Stomach smooth muscle (tissue), 2 donors: Measurements from ENCODE around the gene MAP3K7.

ENCODE experiments used
- H3K27ac ChIP-seq: one replicate; pipeline ENCODE4 v1.7.0; 2013; ENCODE audit warnings: mild to moderate bottlenecking, low read length, inconsistent platforms
- H3K27me3 ChIP-seq, 2 donors: one replicate each; pipeline ENCODE4 v1.7.0; 2013; ENCODE audit warnings: low read length in 2 of 2; ENCODE audit not compliant: insufficient read depth in 2 of 2, control insufficient read depth in 1 of 2
- H3K36me3 ChIP-seq, 2 donors: one replicate each; pipeline ENCODE4 v1.7.0; 2013; ENCODE audit warnings: low read length in 2 of 2; ENCODE audit not compliant: control insufficient read depth in 2 of 2, insufficient read depth in 2 of 2
- H3K4me1 ChIP-seq: one replicate; pipeline ENCODE4 v1.7.0; 2013; ENCODE audit warnings: low read length; ENCODE audit not compliant: control insufficient read depth, insufficient read depth
- H3K4me3 ChIP-seq, 2 donors: one replicate each; pipeline ENCODE4 v1.7.0; 2013; ENCODE audit warnings: low read length in 2 of 2
- H3K9ac ChIP-seq, 2 donors: one replicate each; pipeline ENCODE4 v1.7.0; 2013; ENCODE audit warnings: low read length in 2 of 2, mild to moderate bottlenecking in 1 of 2
- H3K9me3 ChIP-seq, 2 donors: one replicate each; pipeline ENCODE4 v1.7.0; 2013; ENCODE audit warnings: low read length in 2 of 2; ENCODE audit not compliant: control insufficient read depth in 2 of 2
- donor health status: healthy.
- donor health status: Pancreatic carcinoma.

Gene MAP3K7

GRCh38 chr6:90483956-90484355, 102.9 kb downstream of the MAP3K7 start:
- Histone ChIP-seq H3K27me3 (no peaks in the 10 kb centered on the region), H3K4me1 (peaks cover 2% of the 10 kb centered on the region), H3K9me3 (no peaks in the 10 kb centered on the region), H3K9ac (no peak overlapping the region), H3K36me3 (no peaks in the 10 kb centered on the region), H3K4me3 (no peak overlapping the region), H3K27ac (no peak overlapping the region)

GRCh38 chr6:90483116-90483839, 103.6 kb downstream of the MAP3K7 start:
- H3K4me3 ChIP-seq, result no peak overlapping the region
- H3K4me1 ChIP-seq, result peaks cover 3% of the 10 kb centered on the region
- no peak overlapping the region for H3K9ac ChIP-seq
- no peak overlapping the region for H3K27ac ChIP-seq
- no peaks in the 10 kb centered on the region for H3K27me3 ChIP-seq
- H3K9me3 ChIP-seq, result no peaks in the 10 kb centered on the region
- no peaks in the 10 kb centered on the region for H3K36me3 ChIP-seq

GRCh38 chr6:90480666-90481065, 106.2 kb downstream of the MAP3K7 start:
- Histone ChIP-seq H3K4me1 (peaks cover 3% of the 10 kb centered on the region), H3K27me3 (no peaks in the 10 kb centered on the region), H3K9me3 (no peaks in the 10 kb centered on the region), H3K4me3 (no peak overlapping the region), H3K36me3 (no peaks in the 10 kb centered on the region), H3K9ac (no peak overlapping the region), H3K27ac (no peak overlapping the region)

GRCh38 chr6:90479603-90479926, 107.3 kb downstream of the MAP3K7 start:
- H3K4me3 ChIP-seq, result no peak overlapping the region
- no peaks in the 10 kb centered on the region for H3K27me3 ChIP-seq
- H3K9ac ChIP-seq, result no peak overlapping the region
- H3K4me1 ChIP-seq, result peaks cover 3% of the 10 kb centered on the region
- no peaks in the 10 kb centered on the region for H3K36me3 ChIP-seq
- no peaks in the 10 kb centered on the region for H3K9me3 ChIP-seq
- H3K27ac ChIP-seq, result no peak overlapping the region

GRCh38 chr6:90478789-90479602, 107.9 kb downstream of the MAP3K7 start:
- Histone ChIP-seq H3K36me3 (no peaks in the 10 kb centered on the region), H3K27me3 (no peaks in the 10 kb centered on the region), H3K9ac (no peak overlapping the region), H3K27ac (no peak overlapping the region), H3K4me1 (peaks cover 3% of the 10 kb centered on the region), H3K9me3 (no peaks in the 10 kb centered on the region), H3K4me3 (no peak overlapping the region)

- Histone ChIP-seq H3K9me3 (no peaks in the 10 kb centered on the region), H3K27me3 (no peaks in the 10 kb centered on the region), H3K4me3 (no peak overlapping the region), H3K4me1 (peaks cover 3% of the 10 kb centered on the region), H3K36me3 (no peaks in the 10 kb centered on the region), H3K9ac (no peak overlapping the region), H3K27ac (no peak overlapping the region)
Observed at GRCh38 chr6:90478278-90478677, 108.6 kb downstream of the MAP3K7 start.

- peaks cover 3% of the 10 kb centered on the region for H3K4me1 ChIP-seq
- no peak overlapping the region for H3K27ac ChIP-seq
- H3K9ac ChIP-seq, result no peak overlapping the region
- H3K4me3 ChIP-seq, result no peak overlapping the region
- no peaks in the 10 kb centered on the region for H3K9me3 ChIP-seq
- H3K27me3 ChIP-seq, result no peaks in the 10 kb centered on the region
- H3K36me3 ChIP-seq, result no peaks in the 10 kb centered on the region
Observed at GRCh38 chr6:90477366-90477765, 109.5 kb downstream of the MAP3K7 start.

GRCh38 chr6:90472716-90473115, 114.2 kb downstream of the MAP3K7 start:
- Histone ChIP-seq H3K27me3 (no peaks in the 10 kb centered on the region), H3K9me3 (no peaks in the 10 kb centered on the region), H3K9ac (no peak overlapping the region), H3K4me1 (no peaks in the 10 kb centered on the region), H3K36me3 (no peaks in the 10 kb centered on the region), H3K4me3 (no peak overlapping the region), H3K27ac (no peak overlapping the region)

GRCh38 chr6:90471263-90471662, 115.6 kb downstream of the MAP3K7 start:
- no peak overlapping the region for H3K9ac ChIP-seq
- no peaks in the 10 kb centered on the region for H3K36me3 ChIP-seq
- H3K27me3 ChIP-seq, result no peaks in the 10 kb centered on the region
- no peak overlapping the region for H3K4me3 ChIP-seq
- no peak overlapping the region for H3K27ac ChIP-seq
- H3K4me1 ChIP-seq, result no peaks in the 10 kb centered on the region
- no peaks in the 10 kb centered on the region for H3K9me3 ChIP-seq

GRCh38 chr6:90469906-90470305, 117.0 kb downstream of the MAP3K7 start:
- H3K4me3 ChIP-seq, result no peak overlapping the region

GRCh38 chr6:90468859-90469258, 118.0 kb downstream of the MAP3K7 start:
- Histone ChIP-seq H3K36me3 (no peaks in the 10 kb centered on the region), H3K27ac (no peak overlapping the region), H3K9ac (no peak overlapping the region), H3K4me1 (no peaks in the 10 kb centered on the region), H3K9me3 (no peaks in the 10 kb centered on the region), H3K27me3 (no peaks in the 10 kb centered on the region), H3K4me3 (no peak overlapping the region)

More at GRCh38 chr6:90469906-90470305, 117.0 kb downstream of the MAP3K7 start:
- H3K9me3 ChIP-seq, result no peaks in the 10 kb centered on the region
- H3K36me3 ChIP-seq, result no peaks in the 10 kb centered on the region
- H3K4me1 ChIP-seq, result no peaks in the 10 kb centered on the region
- no peaks in the 10 kb centered on the region for H3K27me3 ChIP-seq
- no peak overlapping the region for H3K27ac ChIP-seq
- H3K9ac ChIP-seq, result no peak overlapping the region
